Memory B cell (primary cell): ENCODE results near the gene PLXNA2.

Experiments
- ATAC-seq: fragments of 150-1000 bp; cut with Tn5 transposase; 2 replicates; pipeline ENCODE4 v1.10.0; 2021; ENCODE audit warnings: low read depth, mild to moderate bottlenecking, moderate library complexity
- DNase-seq, 2 donors: peaks; one replicate each; pipeline ENCODE4 v3.0.0; 2022; ENCODE audit warnings: low spot score in 2 of 2
- H3K27ac Mint-ChIP-seq: one replicate; pipeline ENCODE4 v1.8.0; 2022; ENCODE audit warnings: mild to moderate bottlenecking, moderate library complexity, mixed read lengths
- H3K27me3 Mint-ChIP-seq: one replicate; pipeline ENCODE4 v1.8.0; 2022; ENCODE audit warnings: mixed read lengths
- H3K36me3 Mint-ChIP-seq: one replicate; pipeline ENCODE4 v1.8.0; 2022; ENCODE audit warnings: mild to moderate bottlenecking, mixed read lengths
- H3K4me1 Mint-ChIP-seq: one replicate; pipeline ENCODE4 v1.8.0; 2022; ENCODE audit warnings: mixed read lengths
- H3K4me3 Mint-ChIP-seq: one replicate; pipeline ENCODE4 v1.8.0; 2022; ENCODE audit warnings: mild to moderate bottlenecking, moderate library complexity, mixed read lengths
- H3K9me3 Mint-ChIP-seq: one replicate; pipeline ENCODE4 v1.8.0; 2022; ENCODE audit warnings: mixed read lengths

The PLXNA2 gene

DNA sequence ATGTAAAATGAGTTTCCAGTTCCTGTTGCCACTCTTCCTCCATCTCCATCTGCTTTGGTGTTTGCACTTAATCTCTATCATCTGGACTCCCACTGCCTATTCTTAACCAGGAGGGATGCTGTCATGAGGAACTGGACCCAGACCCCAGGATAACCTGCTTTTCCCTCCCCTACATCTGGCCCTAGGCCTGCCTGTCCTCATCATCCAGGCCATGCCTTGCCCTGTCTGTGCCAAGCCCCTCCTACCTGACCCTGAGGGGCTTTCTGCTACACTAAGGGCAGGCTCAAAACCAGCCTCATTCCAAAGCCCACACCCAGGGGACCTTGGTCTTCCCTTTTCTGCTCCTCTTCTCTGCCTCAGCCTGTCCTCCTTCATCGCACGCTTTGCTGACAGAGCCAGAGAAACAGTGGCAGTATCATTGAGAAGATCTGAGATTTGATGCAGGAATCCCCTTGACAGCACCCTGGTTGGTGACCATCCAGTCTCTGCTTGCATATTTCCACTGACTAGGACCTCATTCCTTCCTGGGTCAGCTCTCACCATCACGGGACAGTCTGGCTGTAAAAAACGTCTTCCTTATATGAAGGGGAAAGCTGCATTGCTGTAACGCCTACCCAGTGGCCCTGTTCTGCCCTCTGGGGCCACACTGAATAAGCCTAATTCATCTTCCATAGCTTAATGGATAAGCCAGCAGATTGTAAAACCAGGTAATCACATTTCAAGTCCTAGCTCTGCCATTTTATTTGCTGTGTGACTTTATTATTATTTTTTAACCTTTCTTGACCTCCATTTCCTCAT, 38.8 kb downstream of the PLXNA2 start:
- Mint-ChIP-seq H3K9me3 (no peaks in the 10 kb centered on the region), H3K27ac (no peak overlapping the region), H3K4me3 (no peak overlapping the region), H3K27me3 (peaks cover 2% of the 10 kb centered on the region), H3K36me3 (no peaks in the 10 kb centered on the region), H3K4me1 (no peaks in the 10 kb centered on the region)
- ATAC-seq, result no peak
- DNase-seq, result no peak

DNA sequence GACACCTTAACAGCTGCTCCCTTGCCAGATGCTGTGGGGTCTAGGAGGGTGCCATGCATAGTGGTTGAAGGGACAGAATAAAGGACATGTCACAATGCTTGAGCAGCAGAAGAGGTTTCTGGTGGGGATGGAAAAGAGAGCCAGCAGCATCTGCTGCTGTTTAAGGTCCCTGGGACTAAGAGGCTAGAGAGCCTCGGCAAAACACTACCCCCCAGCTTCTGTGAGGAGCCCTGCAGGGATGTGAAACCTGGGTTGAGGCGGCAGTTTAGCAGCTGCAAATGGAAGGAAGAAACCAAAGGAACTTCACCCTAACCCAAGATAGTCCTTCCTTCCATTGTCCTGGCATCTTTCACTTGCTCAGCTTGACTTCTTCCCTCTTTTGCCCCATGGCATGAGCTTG, 39.4 kb downstream of the PLXNA2 start:
- Mint-ChIP-seq H3K4me3 (no peak overlapping the region), H3K4me1 (no peaks in the 10 kb centered on the region), H3K9me3 (no peaks in the 10 kb centered on the region), H3K27me3 (peaks cover 2% of the 10 kb centered on the region), H3K36me3 (no peaks in the 10 kb centered on the region), H3K27ac (no peak overlapping the region)
- no peak for ATAC-seq
- DNase-seq, result no peak

DNA sequence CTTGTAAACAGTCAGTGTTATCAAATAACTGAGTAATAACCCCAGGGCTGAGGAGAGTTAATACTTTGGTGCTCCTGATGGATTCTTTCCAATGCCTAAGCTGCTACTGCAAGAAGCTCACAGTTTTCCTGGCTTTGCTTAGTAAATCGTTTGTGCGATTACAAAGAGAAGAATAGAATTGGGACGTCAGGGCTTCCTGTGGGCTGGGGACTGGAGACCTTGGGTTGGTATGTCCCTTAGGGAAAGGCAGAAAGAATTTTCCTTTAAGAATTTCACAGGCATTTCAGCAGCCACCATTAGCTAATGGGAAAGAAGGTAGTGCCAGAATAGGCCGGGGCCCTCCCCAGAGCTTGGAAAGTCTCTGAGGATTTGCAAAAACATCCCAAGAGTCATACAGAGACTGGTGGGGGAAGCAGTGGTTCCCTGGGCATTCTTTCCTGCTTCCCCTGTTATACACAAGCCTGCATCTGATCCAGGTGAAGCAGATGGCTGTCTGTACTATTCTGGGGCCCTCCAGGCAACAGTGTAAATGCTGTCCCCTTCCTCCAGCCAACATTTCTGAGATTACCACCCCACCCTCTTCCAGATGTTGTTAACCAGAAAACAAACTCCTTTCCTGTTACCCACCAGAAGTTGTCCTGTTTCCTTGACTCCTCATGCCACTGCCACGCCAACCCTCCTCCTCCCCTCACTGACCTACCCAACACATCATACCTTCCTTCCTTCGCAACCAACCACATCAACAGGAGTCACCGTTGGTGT, 40.2 kb downstream of the PLXNA2 start:
- Mint-ChIP-seq H3K36me3 (no peaks in the 10 kb centered on the region), H3K4me1 (no peaks in the 10 kb centered on the region), H3K27me3 (peaks cover 2% of the 10 kb centered on the region), H3K9me3 (no peaks in the 10 kb centered on the region), H3K27ac (no peak overlapping the region), H3K4me3 (no peak overlapping the region)
- ATAC-seq, result no peak
- no peak for DNase-seq

DNA sequence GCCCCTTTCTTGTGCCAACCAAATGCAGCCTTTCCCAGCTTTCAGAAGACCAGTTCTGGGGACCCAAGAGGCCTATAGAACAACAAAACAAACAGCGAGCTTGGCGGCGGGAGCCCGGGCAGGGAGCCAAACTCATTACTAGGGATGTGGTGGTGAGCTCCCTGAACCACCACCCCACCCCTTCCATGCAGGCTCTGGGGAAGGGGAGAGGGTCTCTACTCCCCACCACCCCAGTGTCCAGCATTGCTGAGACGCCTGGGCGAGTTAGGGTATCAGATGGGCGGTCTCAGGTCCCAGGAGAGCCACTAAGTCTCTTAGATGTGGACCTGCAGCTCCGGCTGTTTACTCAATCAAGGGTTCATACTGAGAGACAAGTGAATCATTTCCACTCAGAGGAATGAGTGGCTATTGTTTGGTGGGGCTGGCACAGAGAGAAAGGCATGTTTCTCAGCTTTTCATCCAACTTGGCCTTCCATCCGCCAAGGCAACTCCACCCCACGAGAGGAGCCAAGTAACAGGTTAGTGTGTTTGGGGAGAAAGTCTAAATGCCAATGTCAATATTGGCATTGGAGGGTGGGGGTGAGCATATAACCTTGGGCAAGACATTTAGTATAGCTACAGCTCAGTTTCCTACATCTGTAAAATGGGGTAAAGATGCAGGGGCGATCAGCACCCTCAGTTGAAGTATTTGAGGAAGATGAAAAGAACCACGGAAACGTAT, 40.9 kb downstream of the PLXNA2 start:
- DNase-seq (no peak), ATAC-seq (no peak)
- no peak overlapping the region for H3K27ac Mint-ChIP-seq
- H3K36me3 Mint-ChIP-seq, result no peaks in the 10 kb centered on the region
- H3K27me3 Mint-ChIP-seq, result peaks cover 2% of the 10 kb centered on the region
- no peak overlapping the region for H3K4me3 Mint-ChIP-seq
- H3K4me1 Mint-ChIP-seq, result no peaks in the 10 kb centered on the region
- H3K9me3 Mint-ChIP-seq, result no peaks in the 10 kb centered on the region

DNA sequence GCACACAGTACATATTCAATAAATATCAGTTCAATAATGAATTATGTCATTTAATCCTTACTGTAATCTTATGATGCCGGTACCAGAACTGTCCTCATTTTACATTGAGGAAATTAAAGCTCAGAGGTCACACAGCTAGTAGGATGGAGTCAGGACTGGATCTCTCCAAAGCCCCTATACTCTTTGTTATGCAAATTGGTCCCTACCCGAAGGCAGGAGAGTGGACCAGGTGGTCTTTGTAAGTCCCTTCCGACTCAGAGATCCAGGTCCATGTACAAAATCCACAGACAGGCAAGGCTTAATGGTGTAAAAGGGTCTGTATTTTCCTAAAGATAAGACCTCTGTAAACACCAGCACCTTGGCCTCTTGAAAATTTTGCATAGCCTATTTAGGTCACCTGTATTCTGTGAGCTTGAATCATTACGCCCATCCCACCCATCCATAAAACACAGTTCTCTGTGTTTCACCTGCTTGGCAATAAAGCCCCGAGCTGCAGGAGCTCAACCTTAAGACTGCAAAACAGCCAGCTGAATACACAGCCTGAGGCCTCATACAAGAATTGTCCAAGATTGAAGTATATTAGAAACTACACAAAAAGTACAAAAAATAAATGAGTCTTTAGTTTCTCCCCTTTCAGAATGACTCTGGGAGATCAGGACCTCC, 41.7 kb downstream of the PLXNA2 start:
- no peaks in the 10 kb centered on the region for H3K9me3 Mint-ChIP-seq
- H3K27me3 Mint-ChIP-seq, result peaks cover under 1% of the 10 kb centered on the region
- no peak for ATAC-seq
- no peaks in the 10 kb centered on the region for H3K4me1 Mint-ChIP-seq
- H3K27ac Mint-ChIP-seq, result no peak overlapping the region
- H3K36me3 Mint-ChIP-seq, result no peaks in the 10 kb centered on the region
- DNase-seq, result no peak
- no peak overlapping the region for H3K4me3 Mint-ChIP-seq

DNA sequence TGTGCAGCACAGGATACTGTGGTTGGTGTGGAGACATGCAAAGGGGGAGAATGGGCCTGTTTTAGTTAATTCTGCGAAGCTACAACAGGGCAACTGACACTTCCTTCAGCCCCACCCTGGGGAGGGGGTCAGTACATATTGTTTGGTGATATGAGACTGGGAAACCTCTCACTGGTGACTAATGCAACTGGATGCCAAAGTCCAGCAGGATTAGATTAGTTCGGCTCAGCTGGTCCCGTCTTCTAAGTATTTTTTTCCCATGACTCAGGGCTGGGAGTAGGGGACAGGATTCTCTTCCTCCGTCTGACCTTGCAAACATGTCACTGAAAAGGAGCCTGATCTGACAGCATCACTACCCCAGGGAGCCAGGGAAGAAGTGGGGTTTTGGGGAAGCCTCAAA, 43.0 kb downstream of the PLXNA2 start:
- ATAC-seq (no peak), DNase-seq (no peak)
- Mint-ChIP-seq H3K36me3 (no peaks in the 10 kb centered on the region), H3K4me1 (no peaks in the 10 kb centered on the region), H3K4me3 (no peak overlapping the region), H3K27ac (no peak overlapping the region), H3K9me3 (no peaks in the 10 kb centered on the region), H3K27me3 (no peaks in the 10 kb centered on the region)

DNA sequence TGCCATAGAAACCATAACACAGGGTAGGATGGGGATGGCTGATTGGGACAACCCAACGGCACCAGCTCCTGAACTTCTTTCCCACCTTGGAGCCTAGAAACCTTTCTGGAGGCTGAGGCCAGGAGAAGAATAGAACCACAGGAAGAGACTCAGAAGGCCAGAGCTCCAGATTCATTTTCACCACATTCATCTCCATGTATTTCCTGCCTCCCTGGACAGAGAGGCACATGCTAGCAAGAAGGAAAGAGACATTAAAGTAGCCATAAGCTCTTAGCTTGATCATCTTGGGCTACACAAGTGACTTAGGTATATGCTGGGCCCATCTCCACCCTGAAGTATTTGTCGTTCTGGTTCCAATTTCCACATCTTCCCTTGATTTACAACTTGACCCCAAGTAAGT, 44.1 kb downstream of the PLXNA2 start:
- H3K9me3 Mint-ChIP-seq, result no peaks in the 10 kb centered on the region
- ATAC-seq (no peak), DNase-seq (no peak)
- H3K36me3 Mint-ChIP-seq, result no peaks in the 10 kb centered on the region
- H3K27me3 Mint-ChIP-seq, result peaks cover 1% of the 10 kb centered on the region
- no peaks in the 10 kb centered on the region for H3K4me1 Mint-ChIP-seq
- no peak overlapping the region for H3K4me3 Mint-ChIP-seq
- H3K27ac Mint-ChIP-seq, result no peak overlapping the region

DNA sequence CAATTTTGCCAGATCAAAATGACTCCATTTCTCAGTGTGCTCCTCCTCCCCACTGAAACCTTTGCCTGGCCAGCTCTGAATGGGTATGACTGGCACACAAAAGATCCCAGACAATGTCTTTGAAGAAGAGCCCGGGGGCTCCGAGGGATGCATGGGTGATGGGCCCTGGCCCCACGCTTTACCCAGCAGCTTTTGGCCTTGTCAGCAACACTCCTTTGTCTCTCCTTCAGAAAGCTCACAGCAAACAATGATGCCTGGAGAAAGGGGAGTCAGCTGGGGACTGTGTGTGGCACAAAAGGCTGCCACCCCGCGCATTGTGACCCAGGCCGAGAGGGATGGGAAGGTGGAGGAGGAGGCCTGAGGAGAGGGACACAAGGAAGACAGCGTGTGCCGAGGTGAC, 45.9 kb downstream of the PLXNA2 start:
- H3K36me3 Mint-ChIP-seq, result no peaks in the 10 kb centered on the region
- no peak overlapping the region for H3K27ac Mint-ChIP-seq
- peaks cover 4% of the 10 kb centered on the region for H3K27me3 Mint-ChIP-seq
- no peak for DNase-seq
- ATAC-seq, result no peak
- no peak overlapping the region for H3K4me3 Mint-ChIP-seq
- H3K9me3 Mint-ChIP-seq, result no peaks in the 10 kb centered on the region
- H3K4me1 Mint-ChIP-seq, result no peaks in the 10 kb centered on the region

DNA sequence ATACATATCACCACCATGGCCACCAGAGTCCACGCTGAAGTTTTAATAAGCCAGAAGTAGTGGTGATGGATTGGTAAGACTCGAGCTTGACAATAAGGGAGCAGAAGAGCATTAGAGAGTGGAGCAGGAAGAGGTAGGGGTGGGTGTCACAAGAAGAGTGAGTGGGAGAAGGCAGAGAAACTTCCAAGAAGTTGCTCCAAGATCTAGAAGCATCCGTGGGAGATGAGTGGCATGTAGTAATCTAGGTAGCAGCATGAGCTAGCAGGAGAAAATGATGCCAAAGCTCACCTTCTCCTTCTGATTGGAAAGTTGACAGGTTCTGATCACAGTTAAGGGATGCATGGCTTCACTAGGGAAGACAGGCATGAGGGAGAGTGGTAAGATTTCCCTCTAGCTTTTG, 49.2 kb downstream of the PLXNA2 start:
- Mint-ChIP-seq H3K4me1 (no peaks in the 10 kb centered on the region), H3K9me3 (no peaks in the 10 kb centered on the region), H3K27me3 (peaks cover 6% of the 10 kb centered on the region), H3K36me3 (no peaks in the 10 kb centered on the region), H3K4me3 (no peak overlapping the region), H3K27ac (no peak overlapping the region)
- no peak for DNase-seq
- ATAC-seq, result no peak

DNA sequence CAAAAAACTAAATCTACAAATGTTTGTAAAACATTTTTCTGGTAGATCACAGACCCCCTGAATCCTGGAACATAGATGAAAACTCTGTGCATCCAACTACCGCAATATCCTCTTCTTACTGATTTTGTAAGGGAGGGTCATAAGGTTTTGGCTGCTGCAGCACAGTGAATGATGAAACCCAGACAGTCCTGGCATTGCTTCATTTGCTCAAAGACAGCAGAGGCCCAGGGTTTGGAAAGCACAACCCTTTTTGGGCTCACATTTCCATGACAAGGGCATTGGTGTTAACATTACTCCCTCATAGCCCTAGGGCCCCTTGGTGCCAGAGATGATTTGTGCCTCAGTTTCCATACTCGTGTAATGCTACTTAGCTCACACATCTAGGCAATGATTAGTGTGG, 51.2 kb downstream of the PLXNA2 start:
- DNase-seq, result no peak
- Mint-ChIP-seq H3K9me3 (no peaks in the 10 kb centered on the region), H3K36me3 (no peaks in the 10 kb centered on the region), H3K27me3 (peaks cover 6% of the 10 kb centered on the region), H3K27ac (no peak overlapping the region), H3K4me3 (no peak overlapping the region), H3K4me1 (no peaks in the 10 kb centered on the region)
- no peak for ATAC-seq

DNA sequence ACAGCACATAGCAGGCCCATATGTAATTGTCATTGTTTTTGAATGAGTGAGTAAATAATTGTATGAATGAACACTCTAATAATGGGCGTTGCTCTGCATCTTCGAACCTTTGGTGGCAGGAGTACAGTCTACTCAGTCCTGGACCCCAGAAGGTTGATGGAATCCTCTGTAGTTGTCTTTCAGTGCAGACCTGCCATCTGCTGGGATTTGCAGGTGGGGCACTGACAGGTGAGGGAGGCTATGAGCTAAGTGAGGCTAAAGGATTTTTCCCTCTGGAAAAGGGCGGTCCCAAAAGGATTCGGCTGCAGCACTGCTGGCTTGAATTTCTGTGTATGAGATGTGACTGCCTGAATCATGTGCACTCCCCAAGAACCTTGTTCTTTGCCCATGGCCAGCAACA, 53.4 kb downstream of the PLXNA2 start:
- Mint-ChIP-seq H3K9me3 (no peaks in the 10 kb centered on the region), H3K4me1 (peaks cover 7% of the 10 kb centered on the region), H3K36me3 (peaks cover 2% of the 10 kb centered on the region), H3K27ac (no peak overlapping the region), H3K27me3 (peaks cover 9% of the 10 kb centered on the region), H3K4me3 (no peak overlapping the region)
- no peak for ATAC-seq
- no peak for DNase-seq

DNA sequence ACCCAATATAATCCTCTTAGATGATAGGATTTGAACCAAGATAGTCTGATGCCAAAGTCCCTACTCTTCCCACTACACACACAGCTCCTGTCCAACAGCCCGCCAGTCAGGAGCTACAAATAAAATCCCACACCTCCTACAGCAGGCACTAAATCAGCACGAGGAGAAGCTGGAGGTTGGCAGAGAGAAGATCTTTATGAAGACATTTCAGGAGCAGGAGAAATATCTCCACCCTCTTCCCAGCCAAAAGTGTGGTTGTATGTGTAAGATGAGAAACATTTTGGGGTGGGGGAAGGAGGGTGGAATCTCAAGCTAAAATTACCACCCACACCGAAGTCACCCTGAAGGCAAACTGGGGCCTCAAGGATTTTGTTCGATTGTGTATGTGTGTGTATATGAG, 54.5 kb downstream of the PLXNA2 start:
- peaks cover 2% of the 10 kb centered on the region for H3K36me3 Mint-ChIP-seq
- no peak overlapping the region for H3K27ac Mint-ChIP-seq
- ATAC-seq (no peak), DNase-seq (no peak)
- no peaks in the 10 kb centered on the region for H3K9me3 Mint-ChIP-seq
- H3K4me1 Mint-ChIP-seq, result peaks cover 7% of the 10 kb centered on the region
- no peak overlapping the region for H3K4me3 Mint-ChIP-seq
- peaks cover 6% of the 10 kb centered on the region for H3K27me3 Mint-ChIP-seq

DNA sequence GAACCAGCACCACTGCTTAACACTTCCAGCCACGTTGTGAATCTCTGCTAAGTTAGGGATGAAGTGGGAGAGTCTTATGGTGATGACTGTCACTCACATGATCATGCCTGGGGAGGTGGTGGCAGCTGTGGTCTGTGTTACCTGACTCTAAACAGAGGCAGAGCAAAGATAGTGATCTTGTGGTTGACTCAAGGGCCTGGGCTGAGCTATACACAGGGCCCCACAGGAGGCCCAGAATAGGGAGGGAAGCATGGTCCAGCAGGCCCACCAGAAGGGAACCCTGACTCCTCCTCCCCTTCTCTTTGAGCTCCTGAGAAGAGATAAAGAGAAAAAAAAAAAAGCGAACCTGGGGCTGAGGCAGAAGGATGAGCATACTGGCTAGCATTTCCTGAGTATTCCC, 55.0 kb downstream of the PLXNA2 start:
- ATAC-seq, result no peak
- Mint-ChIP-seq H3K27ac (no peak overlapping the region), H3K4me3 (no peak overlapping the region), H3K36me3 (peaks cover 2% of the 10 kb centered on the region), H3K27me3 (peaks cover 5% of the 10 kb centered on the region), H3K4me1 (peaks cover 7% of the 10 kb centered on the region), H3K9me3 (no peaks in the 10 kb centered on the region)
- DNase-seq, result no peak

DNA sequence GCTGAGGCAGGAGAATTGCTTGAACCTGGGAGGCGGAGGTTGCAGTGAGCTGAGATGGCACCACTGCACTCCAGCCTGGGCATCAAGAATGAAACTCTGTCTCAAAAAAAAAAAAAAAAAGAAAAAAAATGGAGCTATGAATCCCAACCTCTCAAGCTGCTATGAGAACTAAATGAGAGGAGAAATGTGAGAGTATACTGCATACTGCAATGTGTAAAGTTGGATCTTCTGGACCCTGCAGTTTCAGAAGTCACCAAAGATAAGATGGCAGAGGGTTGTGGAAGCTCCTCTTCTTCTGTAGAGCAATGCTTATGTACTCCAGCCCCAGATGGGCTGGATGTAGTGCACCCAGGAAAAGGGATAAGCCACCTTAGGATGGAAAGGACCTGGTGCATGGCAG, 55.6 kb downstream of the PLXNA2 start:
- DNase-seq (no peak), ATAC-seq (no peak)
- H3K4me1 Mint-ChIP-seq, result peaks cover 7% of the 10 kb centered on the region
- H3K4me3 Mint-ChIP-seq, result no peak overlapping the region
- no peak overlapping the region for H3K27ac Mint-ChIP-seq
- peaks cover 5% of the 10 kb centered on the region for H3K27me3 Mint-ChIP-seq
- no peaks in the 10 kb centered on the region for H3K9me3 Mint-ChIP-seq
- peaks cover 2% of the 10 kb centered on the region for H3K36me3 Mint-ChIP-seq
